HEK293T (cell line): ENCODE measurements around the gene MADCAM1.

Experiments used
- CTCF ChIA-PET: fragments of 350-600 bp; formaldehyde crosslinking; extraction: SDS; loops from one replicate; lab custom pipeline; 2021; ENCODE audit warnings: antibody characterized with exemption, inconsistent platforms; lab: Yijun Ruan, JAX
- POLR2A ChIA-PET: fragments of 350-600 bp; formaldehyde crosslinking; extraction: SDS; loops from one replicate; lab custom pipeline; 2020; ENCODE audit warnings: antibody characterized with exemption, inconsistent platforms; lab: Yijun Ruan, JAX
- DNase-seq: peaks from one replicate; pipeline ENCODE4 v3.0.0; 2012; ENCODE audit warnings: mixed read lengths; ENCODE audit errors: extremely low spot score
- ARNT ChIP-seq: fragments of 450-650 bp; IDR thresholded peaks from 2 replicates; pipeline ENCODE4 v1.6.1; 2017; ENCODE audit warnings: mild to moderate bottlenecking
- BHLHE40 ChIP-seq: fragments of 450-650 bp; IDR thresholded peaks from 2 replicates; pipeline ENCODE4 v1.6.1; 2016; ENCODE audit warnings: mild to moderate bottlenecking, moderate library complexity, borderline replicate concordance
- CTBP1 ChIP-seq: fragments of 450-650 bp; IDR thresholded peaks from 2 replicates; pipeline ENCODE4 v1.6.1; 2016; ENCODE audit warnings: borderline replicate concordance
- ELF4 ChIP-seq: fragments of 450-650 bp; IDR thresholded peaks from 2 replicates; pipeline ENCODE4 v1.6.1; 2017; ENCODE audit warnings: antibody characterized with exemption
- FOXA1 ChIP-seq: fragments of 450-650 bp; IDR thresholded peaks from 2 replicates; pipeline ENCODE4 v1.6.1; 2016; ENCODE audit warnings: mild to moderate bottlenecking
- FOXK2 ChIP-seq: fragments of 450-650 bp; IDR thresholded peaks from 2 replicates; pipeline ENCODE4 v1.6.1; 2016; ENCODE audit warnings: mild to moderate bottlenecking
- FOXM1 ChIP-seq: fragments of 450-650 bp; IDR thresholded peaks from 2 replicates; pipeline ENCODE4 v1.6.1; 2017; ENCODE audit warnings: mild to moderate bottlenecking, borderline replicate concordance
- HDGF ChIP-seq: fragments of 450-650 bp; IDR thresholded peaks from 2 replicates; pipeline ENCODE4 v1.6.1; 2017; ENCODE audit warnings: antibody characterized with exemption, borderline replicate concordance
- L3MBTL2 ChIP-seq: fragments of 450-650 bp; conservative IDR thresholded peaks from 2 replicates; pipeline ENCODE4 v1.6.1; 2016; ENCODE audit warnings: mild to moderate bottlenecking
- LEF1 ChIP-seq: fragments of 450-650 bp; IDR thresholded peaks from 2 replicates; pipeline ENCODE4 v1.6.1; 2017; ENCODE audit warnings: mild to moderate bottlenecking, borderline replicate concordance
- NFRKB ChIP-seq: fragments of 450-650 bp; IDR thresholded peaks from 2 replicates; pipeline ENCODE4 v1.6.1; 2016; ENCODE audit warnings: mild to moderate bottlenecking, moderate library complexity
- SP1 ChIP-seq: fragments of 450-650 bp; IDR thresholded peaks from 2 replicates; pipeline ENCODE4 v1.6.1; 2017
- SUZ12 ChIP-seq: fragments of 450-650 bp; IDR thresholded peaks from 2 replicates; pipeline ENCODE4 v1.6.1; 2016; ENCODE audit warnings: mild to moderate bottlenecking
- TARDBP ChIP-seq: fragments of 450-650 bp; IDR thresholded peaks from 2 replicates; pipeline ENCODE4 v1.6.1; 2016
- ZNF384 ChIP-seq: fragments of 450-650 bp; IDR thresholded peaks from 2 replicates; pipeline ENCODE4 v1.6.1; 2016
- TF ChIP-seq, protein P1 (sequence below): fragments of 450-650 bp; IDR thresholded peaks from 2 replicates; pipeline ENCODE4 v1.6.1; 2016

MADCAM1 gene

DNA sequence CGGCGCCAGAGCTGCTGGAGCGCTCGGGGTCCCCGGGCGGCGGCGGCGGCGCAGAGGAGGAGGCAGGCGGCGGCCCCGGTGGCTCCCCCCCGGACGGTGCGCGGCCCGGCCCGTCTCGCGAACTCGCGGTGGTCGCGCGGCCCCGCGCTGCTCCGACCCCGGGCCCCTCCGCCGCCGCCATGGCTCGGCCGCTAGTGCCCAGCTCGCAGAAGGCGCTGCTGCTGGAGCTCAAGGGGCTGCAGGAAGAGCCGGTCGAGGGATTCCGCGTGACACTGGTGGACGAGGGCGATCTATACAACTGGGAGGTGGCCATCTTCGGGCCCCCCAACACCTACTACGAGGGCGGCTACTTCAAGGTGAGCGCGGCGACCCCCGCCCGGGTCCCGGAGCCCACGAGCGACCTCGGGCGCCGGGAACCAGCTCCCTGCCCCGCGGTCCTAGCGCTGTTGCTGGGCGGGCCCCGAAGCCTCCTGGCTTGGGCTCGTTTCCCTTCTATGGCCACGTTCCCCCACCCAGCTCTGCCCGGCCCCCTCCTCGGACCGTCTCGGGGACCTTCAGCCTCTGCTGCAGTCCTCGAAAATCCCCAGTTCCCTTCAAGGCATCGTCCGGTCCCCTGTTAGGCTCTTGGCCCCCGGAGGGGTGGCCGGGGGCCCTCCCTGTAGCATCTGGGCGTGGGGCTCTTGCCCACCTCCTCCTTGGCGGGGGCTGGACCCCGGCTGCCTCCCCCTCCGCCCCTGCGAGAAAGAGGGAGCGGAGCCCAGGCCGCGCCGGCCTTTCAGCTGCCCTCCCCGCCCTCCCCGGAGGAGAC is 35.7 kb downstream of the MADCAM1 start, which contains the start of gene CDC34:
TSS of gene CDC34 (plus strand) at position 8 of the 808 bp plus-strand sequence. CDS start at position 180, 172 bp downstream.
- POLR2A ChIA-PET: interaction anchor here (0.9 to 3.1 kb wide), 15 partner anchors 10 to 131 kb away, joined by 3 to 24 read pairs (median 6); partner anchors contain the start of genes BSG, RNF126 and TPGS1
- TF ChIP-seq BHLHE40 (no peak), FOXK2 (no peak), TARDBP (no peak), CTBP1 (no peak), SP1 (no peak), ARNT (no peak), HDGF (no peak), NFRKB (no peak), L3MBTL2 (no peak), FOXM1 (no peak), ELF4 (no peak), LEF1 (no peak), ZNF384 (no peak), SUZ12 (no peak), FOXA1 (no peak)
- TF ChIP-seq, protein P1, sequence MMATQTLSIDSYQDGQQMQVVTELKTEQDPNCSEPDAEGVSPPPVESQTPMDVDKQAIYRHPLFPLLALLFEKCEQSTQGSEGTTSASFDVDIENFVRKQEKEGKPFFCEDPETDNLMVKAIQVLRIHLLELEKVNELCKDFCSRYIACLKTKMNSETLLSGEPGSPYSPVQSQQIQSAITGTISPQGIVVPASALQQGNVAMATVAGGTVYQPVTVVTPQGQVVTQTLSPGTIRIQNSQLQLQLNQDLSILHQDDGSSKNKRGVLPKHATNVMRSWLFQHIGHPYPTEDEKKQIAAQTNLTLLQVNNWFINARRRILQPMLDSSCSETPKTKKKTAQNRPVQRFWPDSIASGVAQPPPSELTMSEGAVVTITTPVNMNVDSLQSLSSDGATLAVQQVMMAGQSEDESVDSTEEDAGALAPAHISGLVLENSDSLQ: no peak
- no peak for DNase-seq
- CTCF ChIA-PET: interaction anchor here (0.8 to 3.3 kb wide), 3 partner anchors 11 to 25 kb away, joined by 5 to 26 read pairs (median 11); no protein-coding TSS in a partner anchor

DNA sequence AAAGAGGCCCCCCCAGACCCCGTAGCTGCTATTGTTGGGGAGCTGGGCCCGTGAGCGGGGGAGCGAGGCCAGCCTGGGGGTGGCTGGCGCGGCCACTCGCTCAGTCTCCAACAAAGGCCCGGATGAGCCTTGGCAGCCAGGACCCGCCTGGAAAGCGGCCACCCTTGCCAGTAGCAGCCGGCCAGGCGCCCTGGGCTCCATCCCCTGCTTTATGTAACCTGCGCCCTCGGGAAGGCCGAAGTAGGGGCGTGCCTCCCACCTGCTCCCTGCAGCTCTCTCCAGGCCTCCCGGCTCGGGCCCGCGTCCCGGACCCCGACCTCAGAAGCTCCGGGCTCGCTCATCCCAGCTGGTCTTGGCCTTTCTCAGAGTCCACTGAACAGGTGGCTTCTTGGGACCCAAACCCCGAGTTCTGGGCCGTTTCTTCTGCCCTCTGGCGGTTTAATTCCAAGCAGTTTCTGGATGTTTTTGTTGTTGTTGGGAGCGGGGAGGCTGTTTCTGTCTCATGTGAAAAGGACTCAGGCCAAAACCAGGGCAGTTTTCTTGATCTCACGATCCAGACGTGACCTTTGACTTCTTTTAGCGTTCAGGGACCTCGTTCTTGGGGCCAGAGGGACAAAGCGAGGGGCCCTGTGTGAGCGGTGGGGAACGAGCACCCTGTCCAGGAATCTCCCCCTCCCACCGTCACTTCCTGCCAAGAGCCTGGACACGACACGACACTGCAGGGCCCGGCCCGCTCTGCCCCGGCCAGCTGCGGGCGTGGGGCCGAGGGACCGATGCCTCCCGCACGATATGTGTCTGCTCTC is 36.5 kb downstream of the MADCAM1 start:
- DNase-seq: no peak
- no peak for TF ChIP-seq FOXA1
- no peak for TF ChIP-seq SP1
- no peak for TF ChIP-seq FOXK2
- no peak for TF ChIP-seq FOXM1
- no peak for TF ChIP-seq L3MBTL2
- TF ChIP-seq HDGF: no peak
- no peak for TF ChIP-seq TARDBP
- TF ChIP-seq ZNF384: no peak
- no peak for TF ChIP-seq NFRKB
- TF ChIP-seq SUZ12: no peak
- TF ChIP-seq, protein P1: no peak
- TF ChIP-seq BHLHE40: no peak
- ChIA-PET CTCF (interaction anchor here (0.8 to 3.3 kb wide), 3 partner anchors 10 to 26 kb away, joined by 5 to 26 read pairs (median 11); no protein-coding TSS in a partner anchor), POLR2A (interaction anchor here (0.9 to 3.1 kb wide), 9 partner anchors 10 to 53 kb away, joined by 3 to 24 read pairs (median 6); partner anchors contain the start of genes BSG and TPGS1)

DNA sequence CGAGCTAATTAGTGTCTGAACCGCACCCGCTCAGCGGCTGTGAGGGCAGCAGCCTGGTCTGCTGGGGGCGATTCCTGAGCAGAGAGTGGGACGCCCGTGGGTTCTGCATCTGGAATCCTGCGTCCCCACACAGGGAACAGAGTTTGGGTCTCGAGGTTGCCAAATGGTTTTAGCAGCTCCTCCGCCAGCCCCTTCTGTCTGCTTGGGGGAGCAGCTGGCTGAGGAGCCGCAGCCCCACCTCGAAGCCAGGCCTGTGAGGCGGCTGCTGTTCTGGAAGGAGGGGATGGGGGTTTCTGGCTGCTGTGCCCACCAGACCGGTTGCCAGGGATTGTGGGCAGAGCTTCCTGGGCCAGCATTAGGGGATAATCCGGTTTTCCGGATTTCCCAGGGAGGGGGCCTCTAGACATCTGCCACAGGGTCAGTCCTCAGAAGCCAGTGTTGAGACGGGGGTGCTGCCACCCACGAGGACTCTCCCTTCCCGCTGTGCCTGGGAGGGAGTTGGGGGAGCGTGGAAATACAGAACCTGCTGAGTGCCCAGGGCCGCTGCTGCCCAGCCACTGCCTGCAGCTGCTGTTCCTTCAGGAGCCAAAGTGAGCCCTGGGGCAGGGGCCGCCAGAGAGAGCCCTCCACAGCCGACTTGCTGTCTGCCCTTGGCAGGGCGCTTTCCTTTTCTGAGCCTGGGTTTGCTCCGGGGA is 37.2 kb downstream of the MADCAM1 start:
- ChIA-PET POLR2A (interaction anchor here (1.0 to 3.1 kb wide), 3 partner anchors 9 to 48 kb away, joined by 3 to 24 read pairs (median 5); partner anchors contain the start of gene TPGS1), CTCF (interaction anchor here (3.3 kb wide), 1 partner anchor 23 kb away, joined by 26 read pairs; no protein-coding TSS in a partner anchor)
- TF ChIP-seq SUZ12 (no peak), HDGF (no peak), ZNF384 (no peak), LEF1 (no peak), BHLHE40 (no peak), SP1 (no peak), TARDBP (no peak), ELF4 (no peak), L3MBTL2 (no peak), FOXM1 (no peak), FOXK2 (no peak), FOXA1 (no peak)
- TF ChIP-seq, protein P1: no peak
- no peak for DNase-seq

DNA sequence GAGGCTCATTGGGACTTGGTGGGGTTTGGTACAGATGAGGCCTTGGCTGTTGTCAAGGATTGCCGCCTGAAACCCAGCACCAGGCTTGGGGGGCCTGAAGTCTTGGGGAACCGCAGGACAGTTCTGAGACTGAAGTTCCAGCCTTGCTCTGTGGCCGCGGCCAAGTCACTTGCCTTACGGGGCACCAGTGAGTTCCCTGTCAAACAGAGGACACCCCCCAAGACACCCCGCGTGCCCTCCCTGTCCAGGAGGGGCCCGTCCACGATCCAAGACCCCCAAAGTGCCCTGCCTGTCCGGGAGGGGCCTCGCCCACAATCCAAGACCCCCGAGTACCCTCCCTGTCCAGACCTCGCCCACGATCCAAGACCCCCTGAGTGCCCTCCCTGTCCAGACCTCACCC is 37.8 kb downstream of the MADCAM1 start:
- no peak for DNase-seq
- TF ChIP-seq ELF4 (no peak), BHLHE40 (no peak), ZNF384 (no peak), HDGF (no peak), NFRKB (no peak), FOXA1 (no peak), SP1 (no peak), LEF1 (no peak), SUZ12 (no peak), FOXK2 (no peak), L3MBTL2 (no peak), ARNT (no peak), FOXM1 (no peak)
- ChIA-PET CTCF (no interaction called here), POLR2A (no interaction called here)
